Stimulated activated naive CD4-positive, alpha-beta T cell (primary cell): Measurements from ENCODE around the gene GPC6.

ENCODE experiments used
- DNase-seq, 6 experiments: peaks; one replicate each; lab custom pipeline; 2025; lab: John Stamatoyannopoulos, UW

Gene GPC6

DNA sequence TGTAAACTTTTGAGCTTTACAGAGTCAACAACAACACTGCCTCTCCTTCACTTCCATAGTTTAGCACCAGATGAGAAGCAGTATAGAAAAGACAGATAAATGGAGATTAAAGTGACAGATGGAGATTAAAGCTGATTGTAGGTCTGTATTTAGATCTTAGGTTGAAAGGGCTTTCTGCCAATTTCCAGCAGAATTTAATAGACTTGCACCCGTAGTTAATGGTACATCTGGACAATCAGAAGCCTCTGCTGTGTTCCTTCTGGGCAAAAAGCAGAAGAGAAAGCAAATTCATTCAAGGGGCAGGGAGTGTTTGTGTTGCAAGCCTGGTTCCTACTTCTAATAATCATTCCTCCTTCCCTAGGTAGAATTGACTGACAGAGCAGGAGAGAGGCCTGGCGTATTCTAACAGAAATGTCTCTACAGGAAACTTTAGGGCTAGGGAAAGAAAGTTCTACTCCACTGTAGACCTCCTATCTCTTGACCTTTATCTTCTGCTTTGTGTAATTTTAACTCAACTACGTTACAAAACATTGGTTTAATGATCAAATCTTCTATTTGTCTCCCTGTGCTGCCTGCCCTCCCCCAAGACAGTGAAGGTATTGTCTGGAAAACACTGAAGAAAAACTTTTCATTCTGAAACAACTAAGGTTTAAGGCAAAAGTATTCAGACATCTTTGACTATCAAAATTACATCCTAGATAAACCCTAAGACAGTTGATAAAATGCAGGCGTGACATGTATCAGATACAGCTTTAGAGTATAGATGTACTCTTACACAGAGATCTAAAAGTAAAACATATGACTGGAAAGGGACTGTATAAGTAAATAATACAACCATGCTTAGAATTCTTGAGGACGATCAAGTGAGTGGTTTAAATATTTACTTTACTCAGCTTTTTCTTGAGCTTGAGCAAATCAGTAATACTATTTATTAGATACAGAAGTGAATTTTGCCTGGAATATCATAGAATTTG, 44.4 kb downstream of the GPC6 start:
- DNase-seq, result no peak

DNA sequence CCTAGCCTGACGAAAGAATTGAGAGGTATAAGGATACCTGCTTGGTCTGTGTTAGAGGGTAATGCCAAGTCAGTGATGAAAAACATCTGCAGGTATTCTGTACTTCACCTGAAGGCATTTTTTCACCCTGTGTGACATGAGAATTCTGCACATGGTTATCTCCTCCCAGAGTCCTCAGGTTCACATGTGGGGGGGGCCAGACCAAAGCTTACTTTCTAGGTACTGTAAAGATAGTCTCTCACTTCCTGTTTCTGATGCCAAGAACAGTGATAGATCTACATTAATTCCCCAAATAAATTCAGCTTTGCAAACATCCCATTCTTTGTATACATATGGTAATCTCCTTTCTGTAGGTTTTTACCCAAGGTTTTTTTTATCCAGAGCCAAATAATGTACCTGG, 53.4 kb downstream of the GPC6 start:
- DNase-seq, result no peak

DNA sequence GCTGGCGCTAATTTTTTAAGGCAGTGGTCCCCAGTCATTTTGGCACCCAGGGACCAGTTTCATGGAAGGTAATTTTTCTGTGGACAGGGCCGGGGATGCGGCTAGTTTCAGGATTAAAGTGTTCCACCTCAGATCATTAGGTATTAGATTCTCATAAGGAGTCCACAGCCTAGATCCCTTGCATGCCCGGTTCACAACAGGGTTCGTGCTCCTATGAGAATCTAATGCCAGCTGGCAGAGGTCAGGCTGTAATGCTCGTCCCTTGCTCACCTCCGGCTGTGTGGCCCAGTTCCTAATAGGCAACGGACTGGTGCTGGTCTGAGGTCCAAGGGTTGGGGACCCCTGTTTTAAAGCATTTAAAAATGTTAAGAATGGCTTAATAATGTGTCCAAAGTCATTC, 54.1 kb downstream of the GPC6 start:
- no peak for DNase-seq

DNA sequence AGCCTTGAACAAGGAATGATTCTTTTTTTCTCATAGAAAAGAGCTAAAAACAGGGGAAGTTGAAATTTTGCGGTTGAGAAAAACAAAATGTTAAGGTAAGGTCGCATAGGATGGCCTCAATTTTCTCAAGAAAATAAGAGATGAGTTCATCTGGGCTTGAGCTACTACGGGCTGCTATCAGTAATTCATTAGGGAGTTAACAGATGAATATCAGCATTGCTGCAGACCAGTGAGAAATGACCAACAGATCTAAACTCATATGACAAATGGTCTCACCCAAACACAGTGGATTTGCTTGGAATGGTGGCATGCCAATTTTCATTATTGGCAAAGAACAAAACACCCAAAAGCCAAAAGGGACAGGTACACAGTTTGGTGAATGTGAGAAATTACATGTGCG, 56.6 kb downstream of the GPC6 start:
- DNase-seq, result no peak

DNA sequence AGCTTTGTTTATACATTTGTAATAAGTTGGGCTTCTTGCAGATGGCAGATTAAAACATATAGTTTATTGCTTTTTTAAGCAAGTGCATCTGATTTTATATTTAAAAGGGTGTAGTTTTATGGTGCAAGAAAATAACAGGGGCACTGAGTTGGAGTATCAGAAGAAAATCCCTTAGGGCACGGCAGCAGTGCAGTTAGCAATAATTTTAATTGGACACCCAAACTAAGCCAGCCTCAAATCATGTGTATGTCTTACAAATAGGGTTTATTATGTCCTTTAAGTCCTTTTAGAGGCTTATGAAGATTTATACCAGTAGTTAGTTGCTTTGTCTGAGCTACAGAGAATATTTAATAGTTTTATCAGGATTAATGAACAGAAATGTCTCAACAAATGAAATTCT, 57.5 kb downstream of the GPC6 start:
- DNase-seq, result no peak

DNA sequence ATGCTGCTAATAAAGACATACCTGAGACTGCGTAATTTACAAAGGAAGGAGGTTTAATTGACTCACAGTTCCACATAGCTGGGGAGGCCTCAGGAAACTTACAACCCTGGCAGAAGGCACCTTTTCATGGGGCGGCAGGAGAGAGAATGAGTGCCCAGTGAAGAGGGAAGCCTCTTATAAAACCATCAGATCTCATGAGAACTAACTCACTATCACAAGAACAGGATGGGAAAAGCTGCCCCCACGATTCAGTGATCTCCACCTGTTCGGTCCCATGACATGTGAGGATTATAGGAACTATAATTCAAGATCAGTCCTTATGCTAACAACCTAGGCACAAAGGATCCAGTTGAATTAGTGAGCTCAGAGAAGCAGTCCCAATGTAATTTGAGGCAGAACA, 59.4 kb downstream of the GPC6 start:
- no peak for DNase-seq

DNA sequence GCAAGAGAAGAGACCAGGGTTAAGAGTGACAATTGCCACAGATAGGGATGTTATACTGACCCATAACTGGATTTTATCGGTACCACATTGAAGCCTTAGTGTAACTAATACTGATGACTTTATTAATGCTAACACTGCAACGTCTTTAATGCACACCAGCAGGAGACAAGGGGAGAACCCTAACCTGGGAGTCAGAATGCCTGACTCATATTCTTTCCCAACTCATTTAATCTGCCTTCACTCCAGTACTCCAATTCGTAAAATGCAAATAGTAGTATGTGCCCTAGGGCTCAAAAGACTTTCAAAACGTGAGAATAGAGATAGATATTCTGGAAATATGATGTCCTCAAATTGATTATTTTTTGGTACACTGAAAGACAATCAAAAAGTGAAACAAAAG, 62.4 kb downstream of the GPC6 start:
- no peak for DNase-seq

DNA sequence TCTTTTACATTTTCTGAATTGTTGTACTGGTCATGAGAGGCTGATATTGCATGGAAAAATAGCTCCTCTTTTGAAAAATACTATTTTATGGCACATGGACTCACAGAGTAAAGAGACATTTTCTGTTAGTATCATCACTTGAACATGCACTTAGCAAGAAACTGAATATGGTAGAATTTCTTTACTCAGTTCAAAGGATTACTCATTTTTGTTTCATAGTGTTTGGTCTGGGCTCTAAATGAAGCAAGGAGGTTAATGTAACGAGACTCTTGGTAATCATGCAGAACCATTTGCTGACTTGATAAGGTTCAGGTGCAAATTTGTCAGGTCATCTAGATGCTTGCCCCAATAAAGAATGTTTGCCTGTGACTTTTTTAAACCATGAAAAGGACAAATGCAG, 63.2 kb downstream of the GPC6 start:
- no peak for DNase-seq

DNA sequence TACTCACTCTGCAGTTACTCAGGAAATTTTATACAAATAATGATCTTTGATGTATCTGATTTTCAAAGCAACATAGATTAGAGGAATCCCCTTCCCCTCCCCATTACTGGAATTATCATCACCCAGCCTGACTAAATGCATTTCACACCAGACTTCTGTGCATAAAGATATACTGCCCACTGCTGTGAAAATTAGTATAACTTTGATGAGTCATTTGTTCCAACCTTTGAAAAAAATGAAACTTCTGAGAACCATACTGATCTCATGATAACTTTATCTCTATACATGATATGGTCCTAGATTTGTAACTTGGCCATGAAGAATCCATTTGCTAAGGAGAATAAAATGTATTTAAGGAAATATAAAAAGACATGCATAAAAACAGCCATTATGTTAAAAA, 63.9 kb downstream of the GPC6 start:
- DNase-seq, result no peak

DNA sequence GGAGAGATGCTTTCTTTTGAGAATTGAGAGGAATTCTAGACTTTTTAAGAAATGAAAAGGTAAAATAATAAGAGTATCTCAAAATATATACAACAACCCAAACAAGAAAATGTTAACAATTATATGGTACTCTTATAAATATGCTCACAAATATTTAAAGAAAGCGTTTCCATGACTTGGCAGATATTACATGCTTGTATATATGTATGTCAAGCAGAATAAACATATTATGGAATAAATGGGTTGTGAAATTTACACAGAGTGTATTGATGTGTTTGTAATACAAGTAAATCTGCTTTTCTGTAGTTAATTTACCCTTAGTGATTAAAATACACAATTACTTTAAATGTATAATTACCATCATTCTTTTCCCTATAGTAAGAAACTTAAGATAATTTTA, 65.8 kb downstream of the GPC6 start:
- DNase-seq, result no peak

DNA sequence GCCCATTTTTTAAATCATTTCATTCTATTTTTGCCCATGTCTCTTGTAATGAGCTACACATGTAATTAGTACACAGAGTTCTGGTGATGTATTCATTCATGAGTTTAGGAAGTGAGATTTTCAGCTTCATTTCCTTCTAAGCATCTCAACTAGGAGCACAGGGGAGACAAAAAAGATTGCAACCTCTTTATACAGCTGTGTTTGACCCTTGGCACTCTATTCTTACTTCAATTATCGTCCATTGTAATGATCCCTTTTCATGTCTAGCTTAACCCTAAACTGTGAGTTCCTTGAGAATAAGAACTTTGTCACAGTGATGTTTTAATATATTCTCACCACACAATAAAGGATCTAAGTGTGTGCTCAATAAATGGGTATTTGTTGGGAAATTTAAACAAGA, 67.1 kb downstream of the GPC6 start:
- DNase-seq, result no peak

DNA sequence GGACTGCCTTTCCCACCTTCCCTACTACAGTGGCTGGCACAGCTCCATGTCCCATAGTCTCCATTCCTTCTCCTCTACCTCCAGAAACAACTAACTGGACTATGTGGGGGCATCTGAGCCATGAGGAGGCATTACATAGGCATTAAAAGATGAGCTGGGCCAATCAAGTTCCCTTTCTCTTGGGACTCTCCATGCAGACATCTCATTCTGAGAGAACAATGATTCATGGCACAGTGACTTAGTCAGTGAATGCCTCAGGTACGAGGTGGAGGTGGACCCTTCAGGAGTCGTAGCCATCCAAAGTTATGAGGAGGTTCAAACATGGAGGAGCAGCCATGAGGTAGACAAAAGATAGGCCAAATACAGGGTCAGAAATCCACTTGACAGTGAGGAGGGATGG, 70.0 kb downstream of the GPC6 start:
- no peak for DNase-seq

DNA sequence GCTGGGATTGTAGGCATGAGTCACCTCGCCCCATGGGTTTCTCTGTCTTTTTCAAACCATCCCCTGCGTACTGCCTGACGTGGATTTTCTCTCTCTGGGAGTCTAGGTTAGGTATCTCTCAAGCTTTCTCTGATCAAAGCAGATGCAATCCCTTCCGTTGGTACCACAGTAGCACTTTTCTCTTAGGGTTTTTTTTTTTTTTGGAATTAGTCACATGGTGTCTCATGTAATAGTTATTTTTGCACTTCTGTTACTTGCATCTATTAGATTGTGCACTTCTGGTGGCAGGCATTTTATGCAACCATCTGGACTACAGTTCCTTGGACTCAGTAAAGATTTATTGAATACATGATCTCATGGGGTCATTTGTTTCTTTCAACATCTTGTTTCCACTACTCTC, 72.1 kb downstream of the GPC6 start:
- no peak for DNase-seq

DNA sequence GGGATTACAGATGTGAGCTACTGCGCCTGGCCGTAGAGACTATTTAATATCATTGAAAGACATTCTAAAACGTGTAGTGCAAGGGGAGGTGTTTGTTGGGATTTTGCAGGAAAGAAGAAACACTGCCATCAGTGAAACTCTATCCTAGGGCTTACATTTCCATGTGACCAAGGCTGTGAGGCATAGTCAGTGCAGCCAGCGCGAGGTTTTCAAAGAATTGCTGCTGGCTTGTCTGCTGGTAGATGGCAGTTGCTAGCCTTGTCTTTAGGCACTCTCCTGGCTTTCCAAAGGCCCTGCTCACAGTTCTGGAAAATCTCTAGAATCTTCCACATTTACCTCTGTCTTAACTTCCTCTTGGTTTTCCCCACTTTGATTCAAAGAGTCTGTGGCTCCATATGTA, 77.5 kb downstream of the GPC6 start:
- no peak for DNase-seq

DNA sequence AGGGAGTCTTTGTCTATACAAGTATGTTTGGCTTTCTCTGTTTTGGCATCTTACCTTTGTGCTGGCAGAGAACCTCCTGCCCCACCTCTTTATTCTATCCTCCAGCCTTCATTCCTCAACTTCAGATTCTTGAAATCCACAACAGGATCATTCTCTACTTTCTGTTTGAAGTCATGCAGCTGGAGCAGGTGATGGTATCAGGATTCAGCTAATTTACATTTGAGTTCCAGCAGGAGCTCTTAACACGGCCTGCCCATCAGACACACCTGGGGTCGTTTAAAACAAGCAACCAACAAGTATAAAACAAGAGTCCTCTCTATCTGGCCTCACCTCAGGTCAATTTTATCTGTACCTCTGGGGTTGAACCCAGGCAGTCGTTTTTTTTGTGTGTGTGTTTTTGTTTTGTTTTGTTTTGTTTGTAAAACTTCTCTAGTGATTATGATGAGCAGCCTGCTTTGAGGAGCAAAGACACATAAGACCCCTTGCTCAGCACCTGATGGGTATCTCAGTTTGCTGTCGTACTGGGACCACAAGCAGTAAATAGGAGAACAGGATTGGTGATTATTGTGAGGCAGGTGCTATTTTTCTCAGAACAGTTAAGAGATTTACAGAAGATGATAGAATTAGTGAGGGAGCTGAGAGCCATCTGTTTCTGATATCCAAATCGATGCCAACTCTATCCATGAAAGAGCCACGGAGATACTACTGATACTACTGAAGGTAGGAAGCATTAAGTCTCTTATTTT, 78.4 kb downstream of the GPC6 start:
- no peak for DNase-seq

DNA sequence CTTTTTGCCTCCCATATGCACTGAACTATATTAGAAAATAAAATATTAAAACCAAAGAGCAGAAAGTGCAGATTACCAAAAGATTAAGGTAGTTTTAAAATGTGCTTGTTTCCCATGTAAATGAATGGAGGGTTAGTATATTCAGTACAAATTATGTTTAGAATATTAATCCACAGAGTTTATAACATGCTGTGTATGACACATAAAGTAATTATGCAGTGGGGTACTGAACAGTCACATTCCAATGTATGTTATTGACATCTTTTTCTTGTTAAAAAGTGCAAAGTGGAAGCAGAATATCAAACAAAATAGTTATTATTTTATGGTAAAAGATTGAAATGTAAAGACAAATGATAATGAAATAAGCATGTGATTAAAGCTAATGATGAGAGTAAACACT, 79.3 kb downstream of the GPC6 start:
- no peak for DNase-seq

DNA sequence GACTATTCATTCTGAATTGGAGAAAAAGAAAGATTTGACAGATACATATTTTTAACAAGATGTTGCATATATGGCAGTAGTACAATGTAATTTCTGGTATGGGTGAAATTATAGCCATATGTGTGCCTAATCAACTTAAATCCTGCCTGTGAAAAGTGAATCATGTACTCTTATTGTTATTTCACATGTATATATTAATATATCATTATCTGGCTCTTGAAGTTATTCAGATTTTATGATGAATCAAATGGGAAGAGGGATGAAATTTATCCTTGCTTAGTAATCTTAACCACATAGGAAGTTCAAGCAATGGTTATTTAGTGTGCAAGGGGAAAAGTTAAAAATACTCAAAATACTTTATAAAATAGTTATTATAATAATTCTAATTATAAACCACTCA, 80.5 kb downstream of the GPC6 start:
- DNase-seq, result no peak

DNA sequence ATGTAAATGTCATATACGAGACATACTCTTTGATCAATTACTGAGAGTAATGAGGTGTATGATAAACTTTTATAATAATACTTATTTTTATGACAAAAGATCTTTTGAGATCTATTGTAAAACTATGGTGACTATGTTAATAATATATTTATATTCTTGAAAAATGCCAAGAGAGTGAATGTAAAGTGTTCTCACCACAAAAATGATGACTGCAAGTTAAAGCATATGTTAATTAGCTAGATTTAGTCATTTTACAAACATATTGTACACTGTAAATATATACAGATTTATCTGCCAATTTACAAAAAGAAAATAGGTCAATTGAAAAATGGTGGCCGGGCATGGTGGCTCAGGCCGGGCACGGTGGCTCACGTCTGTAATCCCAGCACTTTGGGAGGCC, 81.0 kb downstream of the GPC6 start:
- DNase-seq, result no peak

DNA sequence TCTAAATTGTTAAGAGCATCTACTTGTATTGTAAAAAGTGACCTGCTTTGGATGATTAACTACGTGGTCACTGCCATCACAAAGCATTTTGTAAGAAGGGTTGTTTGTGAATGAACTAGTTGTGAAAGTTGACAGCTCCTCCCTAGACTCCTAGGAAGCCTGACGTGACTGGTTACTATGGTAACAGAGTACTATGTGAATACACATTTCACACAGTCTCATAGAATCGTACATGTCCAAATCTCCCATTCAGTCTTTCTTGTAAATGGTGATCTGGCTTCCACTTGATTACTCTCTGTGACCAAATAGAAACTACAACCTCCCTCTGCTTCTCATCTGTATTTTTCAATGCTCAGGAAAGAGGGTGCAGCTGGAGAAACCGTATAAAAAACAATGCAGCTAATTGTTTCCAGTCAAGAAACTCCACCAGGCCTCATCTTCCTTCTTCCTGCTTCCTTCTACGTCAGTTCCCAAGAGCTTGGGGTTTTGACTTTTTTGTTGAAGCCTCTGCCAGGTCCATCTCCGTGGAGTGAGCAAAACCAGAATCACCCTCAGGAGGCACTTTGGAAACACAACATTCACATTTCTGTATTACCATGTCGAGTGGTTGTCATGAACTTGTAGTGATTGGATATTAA, 83.4 kb downstream of the GPC6 start:
- DNase-seq, result no peak

DNA sequence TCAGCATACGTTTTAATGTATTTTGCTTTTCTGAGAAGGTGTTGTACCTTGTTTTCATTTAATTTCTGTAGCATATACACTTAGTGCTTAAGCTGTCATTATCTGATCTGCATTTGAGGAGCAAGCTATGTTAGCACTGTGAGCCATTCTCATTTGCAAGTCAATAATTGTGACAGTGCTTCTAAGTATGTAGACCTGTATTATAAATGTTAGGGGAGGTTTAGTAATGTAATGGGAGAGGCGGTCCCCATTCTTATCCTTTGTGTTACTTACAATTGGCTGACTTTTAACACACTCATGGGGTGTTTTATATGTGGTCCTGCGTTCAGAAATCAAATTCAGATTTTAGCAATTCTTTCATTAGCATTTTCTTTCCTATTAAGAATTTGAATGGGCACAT, 90.2 kb downstream of the GPC6 start:
- DNase-seq, result no peak

DNA sequence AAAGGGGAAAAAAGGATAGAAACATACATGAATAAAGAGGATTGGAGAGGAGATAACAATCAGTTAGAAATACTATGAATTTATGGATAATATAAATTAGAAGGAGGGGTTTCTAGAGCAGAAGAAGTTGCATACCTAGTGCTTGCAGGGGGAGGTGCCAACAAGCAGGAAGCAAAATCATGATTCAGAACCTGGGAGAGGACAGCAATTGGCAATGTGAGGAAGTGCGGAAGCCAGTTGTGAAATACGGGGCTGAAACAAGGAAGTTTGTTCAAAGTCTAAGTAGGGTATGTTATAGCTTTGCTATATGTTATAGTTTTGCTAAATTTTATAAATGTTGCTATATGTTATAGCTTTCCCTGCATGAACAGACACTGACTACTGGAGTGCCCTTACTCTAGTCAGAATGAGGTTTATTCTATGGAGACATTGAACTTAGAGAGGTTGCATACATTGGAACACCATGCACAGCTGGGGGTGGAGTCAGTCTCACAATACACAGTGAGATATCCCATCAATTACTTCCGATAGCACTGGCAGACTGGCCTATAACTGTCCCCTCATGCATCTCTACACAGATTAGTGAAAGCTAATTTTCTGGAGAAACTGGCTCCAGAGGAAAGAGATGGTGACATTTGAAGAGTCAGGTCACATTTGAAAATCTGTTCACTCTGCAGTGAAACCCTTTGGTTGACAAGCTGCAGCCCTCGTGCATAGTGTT, 92.1 kb downstream of the GPC6 start:
- DNase-seq, result no peak

DNA sequence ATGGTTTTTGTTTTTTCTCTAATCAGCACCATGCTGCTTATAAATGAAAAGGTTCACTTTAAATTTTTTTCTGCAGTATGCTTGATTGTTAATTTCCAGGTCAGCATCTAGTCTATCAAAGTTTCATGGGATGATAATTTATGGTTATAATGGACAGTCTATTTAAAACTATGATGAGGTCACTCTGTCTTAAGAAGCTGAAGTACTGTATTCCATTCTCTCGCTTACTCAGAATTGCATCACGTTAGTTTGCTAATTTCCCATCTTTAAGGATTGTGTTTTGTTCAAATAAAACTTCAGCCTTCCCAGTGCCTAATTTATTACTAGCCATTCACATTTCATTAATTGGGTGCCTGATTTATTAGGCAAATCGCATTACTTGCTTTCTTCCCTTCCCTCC, 94.3 kb downstream of the GPC6 start:
- DNase-seq, result no peak
